Panc1 (cell line): Measurements from ENCODE around the gene HELZ. TPM values are rescaled to one million over a fixed set of nuclear protein-coding genes. Genes with fewer than 3 reads are reported as not detected.

Source experiments
- ATAC-seq: fragments of 200-7000 bp; cut with Tn5 transposase; 2 replicates; pipeline ENCODE4 v1.9.1; 2020; ENCODE audit warnings: mild to moderate bottlenecking, moderate library complexity
- BruUV-seq: library from RNA; stranded (reverse); fragments of 400-500 nt; replicated peaks from 2 replicates; lab custom pipeline; 2021; lab: Mats Ljungman, UMichigan
- CTCF ChIA-PET: fragments of 300-600 bp; sonication (Branson Sonifier 250); formaldehyde crosslinking; loops from one replicate; lab custom pipeline; 2022; ENCODE audit warnings: antibody characterized with exemption; lab: Charles Lee
- POLR2A ChIA-PET: fragments of 300-600 bp; sonication (Branson Sonifier 250); formaldehyde crosslinking; loops from one replicate; lab custom pipeline; 2022; ENCODE audit warnings: antibody characterized with exemption; lab: Charles Lee
- DNase-seq: peaks from one replicate; pipeline ENCODE4 v3.0.0-alpha.2; 2010; ENCODE audit warnings: low read depth, low spot score
- H3K27ac ChIP-seq: 2 replicates; pipeline ENCODE4 v1.5.1; 2011; ENCODE audit warnings: mild to moderate bottlenecking, low read length, inconsistent platforms
- H3K27me3 ChIP-seq: fragments of 200-500 bp; sonication (Bioruptor generic); 2 replicates; pipeline ENCODE4 v1.6.0; 2014; ENCODE audit warnings: low read length, inconsistent platforms; ENCODE audit not compliant: control insufficient read depth, insufficient read depth
- H3K36me3 ChIP-seq: fragments of 200-500 bp; sonication (Bioruptor generic); 2 replicates; pipeline ENCODE4 v1.5.1; 2014; ENCODE audit warnings: inconsistent platforms, mild to moderate bottlenecking, low read length, moderate library complexity; ENCODE audit not compliant: control insufficient read depth, insufficient read depth
- H3K4me1 ChIP-seq: 2 replicates; pipeline ENCODE4 v1.5.1; 2011; ENCODE audit warnings: inconsistent platforms, mild to moderate bottlenecking, low read length, moderate library complexity; ENCODE audit not compliant: control insufficient read depth, insufficient read depth
- H3K4me3 ChIP-seq, 2 experiments: 2 replicates each; pipeline ENCODE4 v1.5.1; 2011 to 2012; ENCODE audit warnings: low read depth in 2 of 2, low read length in 2 of 2, mild to moderate bottlenecking in 2 of 2, inconsistent platforms in 1 of 2, moderate library complexity in 1 of 2
- H3K9me3 ChIP-seq: fragments of 200-500 bp; sonication (Bioruptor generic); 2 replicates; pipeline ENCODE4 v1.5.1; 2014; ENCODE audit warnings: low read depth, mild to moderate bottlenecking, inconsistent platforms, low read length, moderate library complexity; ENCODE audit not compliant: control insufficient read depth, insufficient read depth
- CTCF ChIP-seq: fragments of 450-650 bp; IDR thresholded peaks from 2 replicates; pipeline ENCODE4 v1.5.1; 2017; ENCODE audit warnings: mild to moderate bottlenecking
- POLR2AphosphoS5 ChIP-seq: IDR thresholded peaks from 2 replicates; pipeline ENCODE4 v1.6.1; 2012; ENCODE audit warnings: mild to moderate bottlenecking, low read depth, low read length, moderate library complexity
- SIN3A ChIP-seq: IDR thresholded peaks from 2 replicates; pipeline ENCODE4 v1.6.1; 2012; ENCODE audit warnings: low read depth, mild to moderate bottlenecking, low read length, moderate library complexity, borderline replicate concordance; ENCODE audit not compliant: insufficient read depth
- TCF7L2 ChIP-seq: IDR thresholded peaks from 2 replicates; pipeline ENCODE4 v1.6.1; 2011; ENCODE audit warnings: mild to moderate bottlenecking, low read depth, low read length, inconsistent platforms
- in situ Hi-C: cut with HindIII; loops from 2 replicates; pipeline ENCODE4 v1.10.0; 2016; ENCODE audit warnings: low sequenced_read_pairs, low pct_unique_long_range_greater_than_20kb
- intact Hi-C: fragments of 100-400 bp; cut with micrococcal nuclease; formaldehyde crosslinking; loops from one replicate; pipeline ENCODE4 v1.10.0; 2022; ENCODE audit not compliant: unreplicated experiment
- total RNA-seq: library from RNA; stranded (reverse); gene quantifications from one replicate; pipeline ENCODE4 v1.2.1, GENCODE V29; 2021; ENCODE audit not compliant: unreplicated experiment
- TF ChIP-seq, protein P1 (sequence below), 2 experiments: IDR thresholded peaks; 2 replicates each; pipeline ENCODE4 v1.6.1; 2011 to 2012; ENCODE audit warnings: low read depth in 2 of 2, control low read depth in 1 of 2, low read length in 1 of 2, mild to moderate bottlenecking in 1 of 2, moderate library complexity in 1 of 2; ENCODE audit not compliant: insufficient read depth in 1 of 2

The HELZ gene
- total RNA-seq, 1 experiment from 2014 or later = 15.0 TPM

DNA sequence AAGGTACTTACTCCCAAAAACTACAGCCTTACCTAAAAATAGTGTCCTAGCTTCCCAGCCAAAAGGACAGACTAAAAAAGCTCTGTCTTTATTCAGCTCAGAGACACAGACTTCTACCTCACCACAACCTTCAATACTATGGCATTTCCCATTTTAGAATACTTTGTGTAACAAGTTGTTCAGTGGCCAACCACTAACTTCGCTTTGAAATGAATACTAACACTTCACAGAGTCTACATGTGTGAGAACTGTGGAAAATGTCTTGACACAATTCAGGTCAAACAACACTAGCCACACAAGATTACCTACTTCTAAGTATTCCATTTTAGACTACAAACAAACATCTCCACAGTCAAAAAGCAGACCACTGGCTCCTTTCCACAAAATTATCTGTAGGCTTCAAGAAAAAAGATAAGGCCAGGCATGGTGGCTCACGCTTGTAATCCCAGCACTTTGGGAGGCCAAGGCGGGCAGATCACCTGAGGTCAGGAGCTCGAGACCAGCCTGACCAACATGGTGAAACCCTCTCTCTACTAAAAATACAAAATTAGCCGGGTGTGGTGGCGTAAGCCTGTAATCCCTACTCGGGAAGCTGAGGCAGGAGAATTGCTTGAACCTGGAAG, 3.2 kb downstream of the HELZ start:
- H3K27ac ChIP-seq = no peak overlapping the region
- ATAC-seq (no peak), DNase-seq (no peak)
- no peak overlapping the region for H3K4me3 ChIP-seq
- no TSS peak for BruUV-seq
- no peaks in the 10 kb centered on the region; the same call in 1 of the 2 replicates for H3K4me1 ChIP-seq
- TF ChIP-seq CTCF (no peak), TCF7L2 (no peak), SIN3A (no peak), POLR2AphosphoS5 (no peak)
- TF ChIP-seq, protein P1, sequence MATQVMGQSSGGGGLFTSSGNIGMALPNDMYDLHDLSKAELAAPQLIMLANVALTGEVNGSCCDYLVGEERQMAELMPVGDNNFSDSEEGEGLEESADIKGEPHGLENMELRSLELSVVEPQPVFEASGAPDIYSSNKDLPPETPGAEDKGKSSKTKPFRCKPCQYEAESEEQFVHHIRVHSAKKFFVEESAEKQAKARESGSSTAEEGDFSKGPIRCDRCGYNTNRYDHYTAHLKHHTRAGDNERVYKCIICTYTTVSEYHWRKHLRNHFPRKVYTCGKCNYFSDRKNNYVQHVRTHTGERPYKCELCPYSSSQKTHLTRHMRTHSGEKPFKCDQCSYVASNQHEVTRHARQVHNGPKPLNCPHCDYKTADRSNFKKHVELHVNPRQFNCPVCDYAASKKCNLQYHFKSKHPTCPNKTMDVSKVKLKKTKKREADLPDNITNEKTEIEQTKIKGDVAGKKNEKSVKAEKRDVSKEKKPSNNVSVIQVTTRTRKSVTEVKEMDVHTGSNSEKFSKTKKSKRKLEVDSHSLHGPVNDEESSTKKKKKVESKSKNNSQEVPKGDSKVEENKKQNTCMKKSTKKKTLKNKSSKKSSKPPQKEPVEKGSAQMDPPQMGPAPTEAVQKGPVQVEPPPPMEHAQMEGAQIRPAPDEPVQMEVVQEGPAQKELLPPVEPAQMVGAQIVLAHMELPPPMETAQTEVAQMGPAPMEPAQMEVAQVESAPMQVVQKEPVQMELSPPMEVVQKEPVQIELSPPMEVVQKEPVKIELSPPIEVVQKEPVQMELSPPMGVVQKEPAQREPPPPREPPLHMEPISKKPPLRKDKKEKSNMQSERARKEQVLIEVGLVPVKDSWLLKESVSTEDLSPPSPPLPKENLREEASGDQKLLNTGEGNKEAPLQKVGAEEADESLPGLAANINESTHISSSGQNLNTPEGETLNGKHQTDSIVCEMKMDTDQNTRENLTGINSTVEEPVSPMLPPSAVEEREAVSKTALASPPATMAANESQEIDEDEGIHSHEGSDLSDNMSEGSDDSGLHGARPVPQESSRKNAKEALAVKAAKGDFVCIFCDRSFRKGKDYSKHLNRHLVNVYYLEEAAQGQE (IDR thresholded peaks at IDR 0.05; ENCODE audit: insufficient read depth in 1 of 2, low read depth in 2 of 2, low read length in 1 of 2) = no peak
- H3K27me3 ChIP-seq = no peaks in the 10 kb centered on the region
- in situ Hi-C loops (no loop called here), intact Hi-C loops (no loop called here)
- ChIA-PET POLR2A (no interaction called here), CTCF (no interaction called here)
- H3K9me3 ChIP-seq = no peaks in the 10 kb centered on the region
- H3K36me3 ChIP-seq = peaks cover 9% of the 10 kb centered on the region

GRCh38 chr17:67239597-67239996, 5.4 kb downstream of the HELZ start:
- H3K4me1 ChIP-seq = no peaks in the 10 kb centered on the region
- intact Hi-C loops = no loop called here

More at GRCh38 chr17:67239597-67239996, 5.4 kb downstream of the HELZ start:
- in situ Hi-C loops = no loop called here
- ATAC-seq (no peak), DNase-seq (no peak)
- H3K27ac ChIP-seq = no peak overlapping the region
- CTCF ChIA-PET = interaction anchor here (0.6 kb wide), 1 partner anchor 18 kb away, joined by 7 read pairs; no protein-coding TSS in a partner anchor
- no TSS peak for BruUV-seq
- POLR2A ChIA-PET = no interaction called here
- TF ChIP-seq SIN3A (no peak), CTCF (no peak), POLR2AphosphoS5 (no peak), TCF7L2 (no peak)
- TF ChIP-seq, protein P1 (IDR thresholded peaks at IDR 0.05; ENCODE audit: insufficient read depth in 1 of 2, low read depth in 2 of 2, low read length in 1 of 2) = no peak
- no peaks in the 10 kb centered on the region for H3K9me3 ChIP-seq
- no peak overlapping the region for H3K4me3 ChIP-seq
- peaks cover 6% of the 10 kb centered on the region for H3K36me3 ChIP-seq
- H3K27me3 ChIP-seq = no peaks in the 10 kb centered on the region
